Measurements from ENCODE around the gene ING4. TPM values are rescaled to one million over a fixed set of nuclear protein-coding genes. Genes with fewer than 3 reads are reported as not detected.

Gene ING4
- total RNA-seq, 1 donor from 2014 or later = 23.2 TPM

DNA sequence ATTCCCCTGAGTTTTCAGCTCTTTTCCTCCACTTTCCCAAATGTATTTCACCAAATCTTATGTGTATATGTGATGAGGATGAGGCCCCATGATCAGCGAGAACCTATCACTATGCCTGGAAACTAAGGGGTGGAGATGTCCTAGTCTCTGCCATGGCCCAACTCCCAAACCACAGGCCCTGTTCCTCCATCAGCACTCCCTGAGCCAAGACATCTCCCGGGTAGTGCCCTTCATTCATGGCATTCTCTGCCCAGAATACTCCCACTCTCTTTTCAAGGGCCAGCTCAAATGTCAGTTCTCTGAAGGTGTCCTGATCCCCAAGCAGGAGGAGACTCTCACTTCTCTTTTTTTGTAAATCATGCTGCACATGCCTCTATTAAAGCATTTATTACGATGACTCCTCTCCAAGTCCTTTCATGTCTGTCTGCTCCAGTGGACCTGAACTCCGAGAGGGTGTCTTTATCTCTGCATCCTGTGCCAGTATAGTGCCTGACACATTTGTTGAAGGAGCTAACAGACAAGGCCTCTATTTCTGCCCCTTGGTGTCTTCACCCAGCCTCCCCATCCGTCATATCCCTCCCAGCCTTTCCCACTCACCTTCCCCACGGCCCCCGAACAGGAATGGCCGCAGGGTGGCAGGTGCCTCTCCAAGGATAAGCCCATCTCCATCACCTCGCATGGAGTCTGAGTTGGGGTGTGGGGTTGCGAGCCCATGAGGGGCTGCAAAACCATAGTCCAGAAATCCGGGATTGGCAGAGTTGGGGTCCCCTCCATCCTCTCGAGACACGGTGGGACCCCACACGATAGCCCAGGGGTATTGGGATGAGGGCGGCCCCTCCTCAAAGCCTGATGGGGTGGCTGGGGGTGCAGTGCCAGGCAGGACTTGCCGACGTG is 34.0 kb upstream of the ING4 start:
- intact Hi-C loops (cut with micrococcal nuclease) = no loop called here
- H3K4me3 ChIP-seq = no peak overlapping the region
- H3K9me3 ChIP-seq (replicated peaks) = no peaks in the 10 kb centered on the region
- H3K36me3 ChIP-seq = no peaks in the 10 kb centered on the region
- no peak for DNase-seq
- H3K27ac ChIP-seq (replicated peaks) = no peak overlapping the region
- peaks cover 14% of the 10 kb centered on the region for H3K4me1 ChIP-seq
- peaks cover 69% of the 10 kb centered on the region for H3K27me3 ChIP-seq (ENCODE audit: low read depth)
- TF ChIP-seq, protein P1, sequence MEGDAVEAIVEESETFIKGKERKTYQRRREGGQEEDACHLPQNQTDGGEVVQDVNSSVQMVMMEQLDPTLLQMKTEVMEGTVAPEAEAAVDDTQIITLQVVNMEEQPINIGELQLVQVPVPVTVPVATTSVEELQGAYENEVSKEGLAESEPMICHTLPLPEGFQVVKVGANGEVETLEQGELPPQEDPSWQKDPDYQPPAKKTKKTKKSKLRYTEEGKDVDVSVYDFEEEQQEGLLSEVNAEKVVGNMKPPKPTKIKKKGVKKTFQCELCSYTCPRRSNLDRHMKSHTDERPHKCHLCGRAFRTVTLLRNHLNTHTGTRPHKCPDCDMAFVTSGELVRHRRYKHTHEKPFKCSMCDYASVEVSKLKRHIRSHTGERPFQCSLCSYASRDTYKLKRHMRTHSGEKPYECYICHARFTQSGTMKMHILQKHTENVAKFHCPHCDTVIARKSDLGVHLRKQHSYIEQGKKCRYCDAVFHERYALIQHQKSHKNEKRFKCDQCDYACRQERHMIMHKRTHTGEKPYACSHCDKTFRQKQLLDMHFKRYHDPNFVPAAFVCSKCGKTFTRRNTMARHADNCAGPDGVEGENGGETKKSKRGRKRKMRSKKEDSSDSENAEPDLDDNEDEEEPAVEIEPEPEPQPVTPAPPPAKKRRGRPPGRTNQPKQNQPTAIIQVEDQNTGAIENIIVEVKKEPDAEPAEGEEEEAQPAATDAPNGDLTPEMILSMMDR (IDR thresholded peaks at IDR 0.05; ENCODE audit: borderline replicate concordance) = no peak

DNA sequence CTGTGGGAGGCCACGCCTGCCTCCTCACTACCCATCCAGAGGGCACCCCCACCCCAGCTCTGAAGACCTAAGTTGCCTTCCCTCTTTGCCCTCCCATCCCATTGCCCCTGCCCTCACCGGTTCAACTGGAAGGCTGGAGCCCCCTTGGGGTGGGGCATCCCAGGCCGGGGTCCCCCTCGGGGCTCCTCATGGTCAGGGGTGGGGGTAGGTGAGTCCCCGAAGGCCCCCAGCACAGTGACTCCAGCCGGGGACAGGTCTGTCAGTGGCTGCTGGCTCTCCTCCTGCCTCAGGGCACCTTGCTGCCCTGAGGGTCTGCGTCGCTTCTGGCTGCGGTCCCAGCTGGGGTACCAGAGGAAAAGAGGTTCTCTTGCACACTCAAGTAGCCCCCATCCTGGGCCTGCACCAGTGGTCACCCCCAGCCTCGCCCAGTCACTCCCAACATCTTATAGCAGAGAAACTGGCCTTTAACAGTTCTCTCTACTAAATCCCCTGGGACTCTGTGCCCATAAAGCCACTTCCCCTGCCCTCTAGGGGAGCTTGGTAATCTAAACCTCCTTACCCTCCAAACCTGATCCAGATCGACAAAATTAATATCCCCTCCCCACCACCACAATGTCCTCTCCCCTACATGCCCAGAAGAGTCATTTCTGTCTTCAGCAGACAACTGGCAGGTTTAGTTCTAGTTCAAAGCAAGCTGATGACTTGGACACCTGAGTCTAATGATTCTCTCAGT is 32.6 kb upstream of the ING4 start:
- no peaks in the 10 kb centered on the region for H3K9me3 ChIP-seq (replicated peaks)
- peaks cover 19% of the 10 kb centered on the region for H3K4me1 ChIP-seq
- no peak overlapping the region for H3K27ac ChIP-seq (replicated peaks)
- H3K27me3 ChIP-seq (ENCODE audit: low read depth) = peaks cover 55% of the 10 kb centered on the region
- TF ChIP-seq, protein P1 (IDR thresholded peaks at IDR 0.05; ENCODE audit: borderline replicate concordance) = no peak
- no peaks in the 10 kb centered on the region for H3K36me3 ChIP-seq
- H3K4me3 ChIP-seq = no peak overlapping the region
- DNase-seq = no peak
- intact Hi-C loops (cut with micrococcal nuclease) = no loop called here

DNA sequence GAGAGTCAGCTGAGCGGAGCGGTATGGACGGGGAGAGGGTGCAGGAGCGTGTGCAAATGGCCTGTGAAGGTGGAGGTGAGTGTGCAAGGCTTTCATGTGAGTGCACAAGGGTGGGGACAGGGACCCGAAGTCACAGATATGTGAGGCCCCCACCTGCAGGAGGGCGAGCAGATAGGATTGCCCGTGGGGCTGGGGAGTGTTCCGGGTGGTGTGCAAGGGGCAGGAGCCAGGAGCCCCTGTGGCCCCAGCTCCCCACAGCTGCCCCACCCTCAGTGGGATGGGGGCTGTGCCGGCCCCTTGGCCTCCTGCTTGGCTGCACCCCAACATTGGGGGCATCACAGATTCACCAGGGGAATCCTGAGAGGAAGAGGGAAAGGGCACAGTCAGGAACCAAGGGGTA is 31.8 kb upstream of the ING4 start:
- peaks cover 47% of the 10 kb centered on the region for H3K27me3 ChIP-seq (ENCODE audit: low read depth)
- H3K36me3 ChIP-seq = no peaks in the 10 kb centered on the region
- no peak for DNase-seq
- intact Hi-C loops (cut with micrococcal nuclease) = no loop called here
- no peak overlapping the region for H3K4me3 ChIP-seq
- TF ChIP-seq, protein P1 (IDR thresholded peaks at IDR 0.05; ENCODE audit: borderline replicate concordance) = no peak
- H3K4me1 ChIP-seq = peaks cover 19% of the 10 kb centered on the region
- H3K9me3 ChIP-seq (replicated peaks) = no peaks in the 10 kb centered on the region
- H3K27ac ChIP-seq (replicated peaks) = no peak overlapping the region

DNA sequence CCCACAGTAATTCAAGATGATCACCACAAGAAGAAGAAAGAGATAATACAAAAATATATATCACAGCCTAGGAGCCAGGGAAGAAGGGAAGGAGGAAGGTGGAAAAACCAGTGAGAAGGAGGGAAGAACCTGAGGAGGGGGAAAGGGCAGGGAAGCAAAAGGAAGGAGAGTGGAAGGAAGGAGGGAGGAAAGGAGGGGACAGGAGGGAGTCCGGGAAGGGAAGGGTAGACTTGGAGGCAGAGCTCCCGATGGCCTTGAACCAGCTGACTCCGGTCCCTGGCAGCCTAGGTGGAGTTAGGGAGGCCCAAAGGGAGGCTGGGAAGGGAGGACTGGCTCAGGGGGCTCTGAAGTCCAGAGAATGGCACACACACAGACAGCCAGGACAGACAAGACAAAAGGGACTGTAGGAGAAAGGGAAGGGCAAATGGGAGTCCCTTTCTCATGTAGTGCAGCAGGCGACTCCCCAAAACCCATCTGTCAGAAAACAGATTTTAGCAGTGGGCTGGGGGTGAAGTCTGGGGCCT is 31.0 kb upstream of the ING4 start:
- no peak for DNase-seq
- Histone ChIP-seq H3K36me3 (no peaks in the 10 kb centered on the region), H3K9me3 (replicated peaks) (no peaks in the 10 kb centered on the region), H3K27me3 (ENCODE audit: low read depth) (peaks cover 39% of the 10 kb centered on the region), H3K4me3 (no peak overlapping the region), H3K27ac (replicated peaks) (no peak overlapping the region), H3K4me1 (peaks cover 23% of the 10 kb centered on the region)
- intact Hi-C loops (cut with micrococcal nuclease) = no loop called here
- TF ChIP-seq, protein P1 (IDR thresholded peaks at IDR 0.05; ENCODE audit: borderline replicate concordance) = no peak

DNA sequence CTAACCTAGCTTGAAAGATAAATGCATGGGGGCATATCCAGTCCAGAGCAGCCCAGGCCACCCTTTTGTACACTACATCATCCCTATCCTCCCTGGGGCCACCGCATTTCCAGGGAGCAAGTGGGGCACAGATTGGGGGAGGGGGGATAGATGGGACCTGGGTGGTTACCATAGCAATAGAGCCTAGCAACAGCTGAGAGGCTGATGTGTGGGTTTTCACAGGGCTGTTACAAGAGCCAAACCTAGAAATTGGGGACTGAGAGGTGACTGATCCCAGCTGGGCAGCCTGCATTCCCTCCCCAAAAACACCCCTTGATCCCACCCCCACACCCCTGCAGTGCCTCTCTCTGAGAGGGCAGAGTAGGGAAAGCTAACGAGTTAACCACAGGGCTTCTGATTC is 30.0 kb upstream of the ING4 start:
- Histone ChIP-seq H3K4me1 (peaks cover 33% of the 10 kb centered on the region), H3K27ac (replicated peaks) (no peak overlapping the region), H3K27me3 (ENCODE audit: low read depth) (peaks cover 29% of the 10 kb centered on the region), H3K36me3 (no peaks in the 10 kb centered on the region), H3K4me3 (no peak overlapping the region), H3K9me3 (replicated peaks) (no peaks in the 10 kb centered on the region)
- intact Hi-C loops (cut with micrococcal nuclease) = no loop called here
- TF ChIP-seq, protein P1 (IDR thresholded peaks at IDR 0.05; ENCODE audit: borderline replicate concordance) = no peak
- no peak for DNase-seq
